HEK293 (cell line): Measurements from ENCODE around the gene INO80E.

Experiments used
- CTCF ChIA-PET: fragments of 350-600 bp; formaldehyde crosslinking; extraction: SDS; loops from one replicate; lab custom pipeline; 2021; ENCODE audit warnings: antibody characterized with exemption; lab: Yijun Ruan, JAX
- POLR2A ChIA-PET: fragments of 300-600 bp; formaldehyde crosslinking; extraction: SDS; loops from one replicate; lab custom pipeline; 2020; ENCODE audit warnings: antibody characterized with exemption, inconsistent platforms; lab: Yijun Ruan, JAX
- H3K27ac ChIP-seq: fragments of 200-500 bp; sonication (Bioruptor generic); 2 replicates; pipeline ENCODE4 v1.5.1; 2014; ENCODE audit warnings: low read depth, low read length, control low read depth, inconsistent platforms; ENCODE audit errors: extremely low read depth
- H3K36me3 ChIP-seq, 2 experiments: fragments of 200-500 bp in 1 of 2; sonication (Bioruptor generic) in 1 of 2; 1 replicate in 1 of 2; 2 replicates in 1 of 2; pipeline ENCODE4 v1.5.1; 2014 to 2017; ENCODE audit warnings: inconsistent platforms in 2 of 2, low read length in 2 of 2; ENCODE audit not compliant: control insufficient read depth in 2 of 2, insufficient read depth in 1 of 2
- H3K4me1 ChIP-seq: fragments of 200-500 bp; sonication (Bioruptor generic); 2 replicates; pipeline ENCODE4 v1.5.1; 2014; ENCODE audit warnings: mild to moderate bottlenecking, low read length, inconsistent platforms; ENCODE audit not compliant: control insufficient read depth, insufficient read depth
- H3K4me3 ChIP-seq: 2 replicates; pipeline ENCODE4 v1.5.1; 2011; ENCODE audit warnings: low read depth, mild to moderate bottlenecking, control low read depth, low read length, moderate library complexity
- H3K9me3 ChIP-seq: fragments of 200-500 bp; sonication (Bioruptor generic); 2 replicates; pipeline ENCODE4 v1.5.1; 2014; ENCODE audit warnings: low read depth, low read length, inconsistent platforms; ENCODE audit not compliant: control insufficient read depth, insufficient read depth
- EGR2 ChIP-seq: fragments of 450-650 bp; formaldehyde crosslinking; IDR thresholded peaks from 2 replicates; pipeline ENCODE4 v1.5.1; 2016; ENCODE audit warnings: low read depth, missing biosample characterization, missing genetic modification characterization
- IKZF3 ChIP-seq: fragments of 450-650 bp; IDR thresholded peaks from 2 replicates; pipeline ENCODE4 v1.5.0; 2018; ENCODE audit warnings: missing biosample characterization, mild to moderate bottlenecking, missing genetic modification characterization, moderate library complexity
- PRDM1 ChIP-seq: fragments of 450-650 bp; formaldehyde crosslinking; IDR thresholded peaks from 2 replicates; pipeline ENCODE4; 2016; ENCODE audit warnings: missing biosample characterization, missing genetic modification characterization
- ZNF221 ChIP-seq: fragments of 450-650 bp; formaldehyde crosslinking; IDR thresholded peaks from 2 replicates; pipeline ENCODE4 v1.5.1; 2017; ENCODE audit warnings: missing biosample characterization, missing genetic modification characterization, borderline replicate concordance
- ZNF324 ChIP-seq: fragments of 450-650 bp; formaldehyde crosslinking; IDR thresholded peaks from 2 replicates; pipeline ENCODE4 v1.5.1; 2016; ENCODE audit warnings: missing biosample characterization, missing genetic modification characterization
- ZNF341 ChIP-seq: fragments of 450-650 bp; formaldehyde crosslinking; IDR thresholded peaks from 2 replicates; pipeline ENCODE4; 2016; ENCODE audit warnings: low read depth, missing biosample characterization, missing genetic modification characterization
- ZNF560 ChIP-seq: fragments of 450-650 bp; formaldehyde crosslinking; IDR thresholded peaks from 2 replicates; pipeline ENCODE4 v1.5.1; 2017; ENCODE audit warnings: missing biosample characterization, missing genetic modification characterization, borderline replicate concordance
- TF ChIP-seq, protein P1 (sequence below): fragments of 450-650 bp; formaldehyde crosslinking; IDR thresholded peaks from 2 replicates; pipeline ENCODE4 v1.5.1; 2016; ENCODE audit warnings: missing biosample characterization, missing genetic modification characterization
- TF ChIP-seq, protein P2 (sequence below): fragments of 450-650 bp; formaldehyde crosslinking; IDR thresholded peaks from 2 replicates; pipeline ENCODE4 v1.5.1; 2016; ENCODE audit warnings: missing biosample characterization, missing genetic modification characterization

INO80E gene

DNA sequence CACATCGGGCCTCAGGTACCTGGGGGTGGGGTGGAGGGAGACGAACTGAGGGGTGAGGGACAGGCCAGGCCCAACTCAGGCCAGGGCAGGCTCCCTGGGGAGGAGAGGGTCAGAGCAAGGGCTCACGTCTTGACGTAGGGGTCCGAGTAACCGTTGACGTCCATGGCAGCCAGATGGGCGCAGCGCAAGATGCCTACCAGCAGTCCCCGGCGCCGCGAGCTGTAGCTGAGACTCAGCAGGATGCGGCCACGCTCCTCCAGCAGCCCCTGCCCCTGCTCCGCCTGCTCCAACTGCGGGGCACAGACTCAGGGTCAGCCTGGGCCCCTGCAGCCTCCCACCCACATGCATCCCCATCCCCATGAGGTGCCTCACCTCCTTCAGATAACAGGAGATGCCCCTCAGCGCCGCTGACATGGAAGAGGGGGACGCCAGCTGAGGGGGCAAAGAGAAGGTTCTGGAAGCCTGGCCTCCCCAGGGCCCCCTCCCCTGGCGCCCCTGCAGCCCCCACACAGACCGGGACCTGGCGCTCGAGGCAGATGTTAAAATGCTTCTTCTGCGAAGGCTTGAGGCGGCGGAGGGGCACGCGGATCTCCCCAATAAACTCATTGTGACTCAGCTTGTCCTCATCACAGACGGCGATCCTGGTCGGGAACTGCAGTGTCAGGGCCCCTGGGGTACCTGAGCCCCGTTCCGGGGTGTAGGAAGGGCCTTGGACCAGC lies 10.8 kb downstream of the INO80E start:
- Histone ChIP-seq H3K4me3 (no peak overlapping the region), H3K4me1 (no peaks in the 10 kb centered on the region), H3K36me3 (peaks cover 0 to 45% of the 10 kb centered on the region in 2 experiments; a peak in 1 of 3 replicates), H3K27ac (no peak overlapping the region), H3K9me3 (no peaks in the 10 kb centered on the region)
- 0 out of 2 replicates have a peak, but pooled peaks have one; percentile 13 for TF ChIP-seq IKZF3
- TF ChIP-seq ZNF560 = no peak
- ChIA-PET CTCF (interaction anchor here (1.1 to 2.1 kb wide), 5 partner anchors 10 to 98 kb away, joined by 3 to 12 read pairs (median 4); partner anchors contain the start of gene INO80E), POLR2A (interaction anchor here (1.0 to 1.7 kb wide), 3 partner anchors 34 to 107 kb away, joined by 3 to 7 read pairs (median 4); no protein-coding TSS in a partner anchor)

DNA sequence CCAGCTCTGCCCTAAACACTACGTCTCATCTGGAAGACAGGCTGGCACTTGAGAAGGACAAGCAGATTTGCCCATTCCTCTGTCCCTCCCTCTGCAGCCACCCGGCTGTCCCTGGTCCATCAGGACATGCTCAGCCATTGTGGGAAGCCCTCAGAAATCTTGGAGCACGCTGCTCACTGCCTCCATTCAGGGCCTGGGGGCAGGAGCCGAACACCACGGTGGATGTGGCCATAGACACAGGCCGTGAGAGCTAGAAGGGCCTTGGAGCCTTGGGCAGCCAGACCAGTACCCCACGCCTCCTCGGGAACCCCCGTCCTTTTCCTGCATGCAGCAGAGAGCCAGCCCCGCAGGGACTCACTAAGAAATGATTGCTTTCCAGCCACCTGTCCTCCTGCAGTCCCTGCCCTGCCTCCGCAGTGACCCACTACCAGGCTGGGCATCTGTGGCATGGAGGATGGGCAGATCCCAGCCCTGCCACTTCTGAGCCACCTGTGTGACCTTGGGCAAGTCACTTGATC lies 11.4 kb downstream of the INO80E start:
- no peaks in the 10 kb centered on the region for H3K9me3 ChIP-seq
- H3K4me1 ChIP-seq = no peaks in the 10 kb centered on the region
- H3K36me3 ChIP-seq = peaks cover 0 to 39% of the 10 kb centered on the region in 2 experiments; a peak in 1 of 3 replicates
- no peak overlapping the region for H3K27ac ChIP-seq
- CTCF ChIA-PET = interaction anchor here (1.1 to 2.1 kb wide), 4 partner anchors 11 to 48 kb away, joined by 3 to 12 read pairs (median 3); partner anchors contain the start of gene INO80E
- TF ChIP-seq ZNF341 (tag by site-specific recombination) (0 out of 2 replicates have a peak, but pooled peaks have one; percentile 15), ZNF221 (tag by site-specific recombination) (no peak)
- TF ChIP-seq, protein P1, sequence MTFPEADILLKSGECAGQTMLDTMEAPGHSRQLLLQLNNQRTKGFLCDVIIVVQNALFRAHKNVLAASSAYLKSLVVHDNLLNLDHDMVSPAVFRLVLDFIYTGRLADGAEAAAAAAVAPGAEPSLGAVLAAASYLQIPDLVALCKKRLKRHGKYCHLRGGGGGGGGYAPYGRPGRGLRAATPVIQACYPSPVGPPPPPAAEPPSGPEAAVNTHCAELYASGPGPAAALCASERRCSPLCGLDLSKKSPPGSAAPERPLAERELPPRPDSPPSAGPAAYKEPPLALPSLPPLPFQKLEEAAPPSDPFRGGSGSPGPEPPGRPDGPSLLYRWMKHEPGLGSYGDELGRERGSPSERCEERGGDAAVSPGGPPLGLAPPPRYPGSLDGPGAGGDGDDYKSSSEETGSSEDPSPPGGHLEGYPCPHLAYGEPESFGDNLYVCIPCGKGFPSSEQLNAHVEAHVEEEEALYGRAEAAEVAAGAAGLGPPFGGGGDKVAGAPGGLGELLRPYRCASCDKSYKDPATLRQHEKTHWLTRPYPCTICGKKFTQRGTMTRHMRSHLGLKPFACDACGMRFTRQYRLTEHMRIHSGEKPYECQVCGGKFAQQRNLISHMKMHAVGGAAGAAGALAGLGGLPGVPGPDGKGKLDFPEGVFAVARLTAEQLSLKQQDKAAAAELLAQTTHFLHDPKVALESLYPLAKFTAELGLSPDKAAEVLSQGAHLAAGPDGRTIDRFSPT (tag by site-specific recombination) = peak; percentile 29; the same call in 1 of the 2 replicates
- TF ChIP-seq, protein P2, sequence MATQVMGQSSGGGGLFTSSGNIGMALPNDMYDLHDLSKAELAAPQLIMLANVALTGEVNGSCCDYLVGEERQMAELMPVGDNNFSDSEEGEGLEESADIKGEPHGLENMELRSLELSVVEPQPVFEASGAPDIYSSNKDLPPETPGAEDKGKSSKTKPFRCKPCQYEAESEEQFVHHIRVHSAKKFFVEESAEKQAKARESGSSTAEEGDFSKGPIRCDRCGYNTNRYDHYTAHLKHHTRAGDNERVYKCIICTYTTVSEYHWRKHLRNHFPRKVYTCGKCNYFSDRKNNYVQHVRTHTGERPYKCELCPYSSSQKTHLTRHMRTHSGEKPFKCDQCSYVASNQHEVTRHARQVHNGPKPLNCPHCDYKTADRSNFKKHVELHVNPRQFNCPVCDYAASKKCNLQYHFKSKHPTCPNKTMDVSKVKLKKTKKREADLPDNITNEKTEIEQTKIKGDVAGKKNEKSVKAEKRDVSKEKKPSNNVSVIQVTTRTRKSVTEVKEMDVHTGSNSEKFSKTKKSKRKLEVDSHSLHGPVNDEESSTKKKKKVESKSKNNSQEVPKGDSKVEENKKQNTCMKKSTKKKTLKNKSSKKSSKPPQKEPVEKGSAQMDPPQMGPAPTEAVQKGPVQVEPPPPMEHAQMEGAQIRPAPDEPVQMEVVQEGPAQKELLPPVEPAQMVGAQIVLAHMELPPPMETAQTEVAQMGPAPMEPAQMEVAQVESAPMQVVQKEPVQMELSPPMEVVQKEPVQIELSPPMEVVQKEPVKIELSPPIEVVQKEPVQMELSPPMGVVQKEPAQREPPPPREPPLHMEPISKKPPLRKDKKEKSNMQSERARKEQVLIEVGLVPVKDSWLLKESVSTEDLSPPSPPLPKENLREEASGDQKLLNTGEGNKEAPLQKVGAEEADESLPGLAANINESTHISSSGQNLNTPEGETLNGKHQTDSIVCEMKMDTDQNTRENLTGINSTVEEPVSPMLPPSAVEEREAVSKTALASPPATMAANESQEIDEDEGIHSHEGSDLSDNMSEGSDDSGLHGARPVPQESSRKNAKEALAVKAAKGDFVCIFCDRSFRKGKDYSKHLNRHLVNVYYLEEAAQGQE = no peak
- POLR2A ChIA-PET = interaction anchor here (1.0 to 1.5 kb wide), 2 partner anchors 14 to 61 kb away, joined by 3 to 4 read pairs; no protein-coding TSS in a partner anchor
- H3K4me3 ChIP-seq = no peak overlapping the region

DNA sequence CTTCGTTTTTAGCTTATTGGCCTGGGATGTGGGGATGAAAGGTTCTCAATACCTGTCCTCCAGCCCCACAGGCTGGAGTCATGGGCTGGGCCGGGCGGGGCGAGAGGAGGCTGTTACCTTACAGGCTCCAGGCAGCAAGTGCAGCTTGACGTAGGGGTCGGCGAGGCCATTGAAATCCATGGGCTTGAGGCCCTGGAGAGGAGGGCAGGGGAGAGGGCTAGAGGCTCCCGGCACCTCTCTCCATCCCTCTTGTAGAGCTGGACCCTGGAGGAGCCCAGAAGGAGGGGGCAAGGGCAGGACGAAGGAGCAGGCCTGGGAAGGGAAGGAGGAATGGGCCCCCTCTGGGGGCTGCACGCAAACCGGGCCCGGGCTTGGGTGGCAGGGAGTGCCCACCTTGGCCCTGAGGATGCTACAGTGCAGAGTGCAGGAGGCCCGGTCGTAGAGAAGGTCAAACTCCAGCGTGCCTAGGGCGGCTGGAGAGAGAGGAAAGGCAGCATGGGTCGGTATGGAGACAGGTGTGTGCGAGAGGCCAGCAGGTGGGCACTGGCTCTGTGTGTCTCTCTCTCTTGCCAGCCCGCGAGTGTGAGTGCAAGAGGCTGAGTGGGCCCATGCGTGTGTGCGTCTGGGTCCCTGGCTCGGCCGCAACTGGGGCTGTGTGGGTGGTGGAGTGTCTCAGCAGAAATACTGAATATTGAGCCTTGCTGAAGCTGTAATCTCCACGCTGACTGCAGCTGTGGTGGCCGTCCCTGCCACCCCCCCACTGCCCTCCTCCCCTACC lies 13.2 kb downstream of the INO80E start:
- Histone ChIP-seq H3K9me3 (no peaks in the 10 kb centered on the region), H3K27ac (no peak overlapping the region), H3K4me1 (no peaks in the 10 kb centered on the region), H3K36me3 (peaks cover 0 to 22% of the 10 kb centered on the region in 2 experiments; a peak in 1 of 3 replicates), H3K4me3 (no peak overlapping the region)
- ChIA-PET POLR2A (interaction anchor here (0.6 to 1.5 kb wide), 4 partner anchors 14 to 177 kb away, joined by 3 to 5 read pairs (median 3); partner anchors contain the start of genes HIRIP3 and KCTD13), CTCF (interaction anchor here (1.4 kb wide), 1 partner anchor 23 kb away, joined by 6 read pairs; no protein-coding TSS in a partner anchor)
- TF ChIP-seq PRDM1 (tag by site-specific recombination) (no peak), EGR2 (peak; percentile 51; the same call in 1 of the 2 replicates), ZNF324 (no peak)
- TF ChIP-seq, all 188 proteins: peak for 1
